Gastroesophageal sphincter (tissue), 3 donors: Measurements from ENCODE around the gene ARID1B.

Experiments used
- CTCF ChIP-seq, 4 experiments: fragments of 200-600 bp in 2 of 4; fragments of 450-650 bp in 2 of 4; sonication (generic) in 1 of 4; IDR thresholded peaks; one replicate each; pipeline ENCODE4 v1.5.1; 2017 to 2019; ENCODE audit warnings: antibody characterized with exemption in 4 of 4, mild to moderate bottlenecking in 2 of 4, moderate library complexity in 2 of 4
- POLR2A ChIP-seq, 2 donors: fragments of 450-650 bp; IDR thresholded peaks; one replicate each; pipeline ENCODE4 v1.6.1; 2017; ENCODE audit warnings: antibody characterized with exemption in 2 of 2, mild to moderate bottlenecking in 2 of 2, moderate library complexity in 1 of 2
- POLR2AphosphoS5 ChIP-seq: sonication (generic); formaldehyde crosslinking; IDR thresholded peaks from one replicate; pipeline ENCODE4 v1.6.1; 2017; ENCODE audit warnings: antibody characterized with exemption

GRCh38 chr6:156950531-156950930 is 173.4 kb downstream of the ARID1B start:
- no peak for TF ChIP-seq CTCF (IDR thresholded peaks at IDR 0.05)
- TF ChIP-seq POLR2A (IDR thresholded peaks at IDR 0.05): no peak
- TF ChIP-seq POLR2AphosphoS5: no peak
